ENCODE data around the gene PRC1.

The PRC1 gene

GRCh38 chr15:90946538-90946937 lies 47.8 kb downstream of the PRC1 start:
- TF ChIP-seq CTCF (conservative IDR thresholded peaks at IDR 0.05; ENCODE audit: low read depth, low read length) = no peak
- DNase-seq (ENCODE audit: low read depth) = no peak
- no peak overlapping the region for H3K4me3 ChIP-seq (ENCODE audit: low read depth, low read length)

GRCh38 chr15:90945091-90945490 lies 49.2 kb downstream of the PRC1 start:
- DNase-seq (ENCODE audit: low read depth) = no peak
- no peak for TF ChIP-seq CTCF (conservative IDR thresholded peaks at IDR 0.05; ENCODE audit: low read depth, low read length)
- no peak overlapping the region for H3K4me3 ChIP-seq (ENCODE audit: low read depth, low read length)

GRCh38 chr15:90942354-90943120 lies 51.8 kb downstream of the PRC1 start:
- H3K4me3 ChIP-seq (ENCODE audit: low read depth, low read length) = no peak overlapping the region
- DNase-seq (ENCODE audit: low read depth) = no peak
- TF ChIP-seq CTCF (conservative IDR thresholded peaks at IDR 0.05; ENCODE audit: low read depth, low read length) = no peak

- no peak for DNase-seq (ENCODE audit: low read depth)
- H3K4me3 ChIP-seq (ENCODE audit: low read depth, low read length) = no peak overlapping the region
- no peak for TF ChIP-seq CTCF (conservative IDR thresholded peaks at IDR 0.05; ENCODE audit: low read depth, low read length)
Observed at GRCh38 chr15:90941038-90941437, 53.3 kb downstream of the PRC1 start.

GRCh38 chr15:90939756-90940155 lies 54.6 kb downstream of the PRC1 start:
- no peak for TF ChIP-seq CTCF (conservative IDR thresholded peaks at IDR 0.05; ENCODE audit: low read depth, low read length)
- H3K4me3 ChIP-seq (ENCODE audit: low read depth, low read length) = no peak overlapping the region
- DNase-seq (ENCODE audit: low read depth) = no peak

GRCh38 chr15:90938261-90938660 lies 56.1 kb downstream of the PRC1 start:
- TF ChIP-seq CTCF (conservative IDR thresholded peaks at IDR 0.05; ENCODE audit: low read depth, low read length) = no peak
- no peak overlapping the region for H3K4me3 ChIP-seq (ENCODE audit: low read depth, low read length)
- DNase-seq (ENCODE audit: low read depth) = no peak

GRCh38 chr15:90936823-90937222 lies 57.5 kb downstream of the PRC1 start:
- no peak for TF ChIP-seq CTCF (conservative IDR thresholded peaks at IDR 0.05; ENCODE audit: low read depth, low read length)
- no peak for DNase-seq (ENCODE audit: low read depth)
- no peak overlapping the region for H3K4me3 ChIP-seq (ENCODE audit: low read depth, low read length)
